ENCODE results near the gene ELOVL5. TPM values are rescaled to one million over a fixed set of nuclear protein-coding genes. Genes with fewer than 3 reads are reported as not detected.

ELOVL5 gene
- total RNA-seq, 6 experiments from 2014 or later: 82.0 to 104 (median 89.1) TPM

DNA sequence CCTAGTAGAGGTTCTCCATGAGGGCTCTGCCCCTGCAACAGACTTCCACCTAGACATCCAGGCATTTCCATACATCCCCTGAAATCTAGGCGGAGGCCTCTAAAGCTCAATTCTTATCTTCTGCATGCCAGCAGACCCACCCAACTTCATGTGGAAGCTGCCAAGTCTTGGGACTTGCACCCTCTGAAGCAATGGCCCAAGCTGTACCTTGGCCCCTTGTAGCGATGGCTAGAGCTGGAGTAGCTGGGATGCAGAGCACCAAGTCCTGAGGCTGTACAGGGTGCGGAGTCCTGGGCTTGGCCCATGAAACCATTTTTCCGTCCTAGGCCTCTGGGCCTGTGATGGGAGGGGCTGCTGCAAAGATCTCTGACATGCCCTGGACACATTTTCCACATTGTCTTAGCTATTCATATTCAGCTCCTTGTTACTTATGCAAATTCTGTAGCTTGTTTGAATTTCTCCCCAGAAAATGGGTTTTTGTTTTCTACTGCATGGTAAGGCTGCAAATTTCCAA is 17.4 kb upstream of the ELOVL5 start:
- TF ChIP-seq, protein P1, sequence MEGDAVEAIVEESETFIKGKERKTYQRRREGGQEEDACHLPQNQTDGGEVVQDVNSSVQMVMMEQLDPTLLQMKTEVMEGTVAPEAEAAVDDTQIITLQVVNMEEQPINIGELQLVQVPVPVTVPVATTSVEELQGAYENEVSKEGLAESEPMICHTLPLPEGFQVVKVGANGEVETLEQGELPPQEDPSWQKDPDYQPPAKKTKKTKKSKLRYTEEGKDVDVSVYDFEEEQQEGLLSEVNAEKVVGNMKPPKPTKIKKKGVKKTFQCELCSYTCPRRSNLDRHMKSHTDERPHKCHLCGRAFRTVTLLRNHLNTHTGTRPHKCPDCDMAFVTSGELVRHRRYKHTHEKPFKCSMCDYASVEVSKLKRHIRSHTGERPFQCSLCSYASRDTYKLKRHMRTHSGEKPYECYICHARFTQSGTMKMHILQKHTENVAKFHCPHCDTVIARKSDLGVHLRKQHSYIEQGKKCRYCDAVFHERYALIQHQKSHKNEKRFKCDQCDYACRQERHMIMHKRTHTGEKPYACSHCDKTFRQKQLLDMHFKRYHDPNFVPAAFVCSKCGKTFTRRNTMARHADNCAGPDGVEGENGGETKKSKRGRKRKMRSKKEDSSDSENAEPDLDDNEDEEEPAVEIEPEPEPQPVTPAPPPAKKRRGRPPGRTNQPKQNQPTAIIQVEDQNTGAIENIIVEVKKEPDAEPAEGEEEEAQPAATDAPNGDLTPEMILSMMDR (IDR thresholded peaks at IDR 0.05): no peak
- H3K4me3 Mint-ChIP-seq: no peak overlapping the region
- no peak for DNase-seq
- H3K27ac Mint-ChIP-seq: no peak overlapping the region
- no peaks in the 10 kb centered on the region for H3K9me3 Mint-ChIP-seq
- H3K36me3 Mint-ChIP-seq (ENCODE audit: low read depth): no peaks in the 10 kb centered on the region; the same call in 1 of the 2 replicates
- H3K27me3 Mint-ChIP-seq (ENCODE audit: insufficient read depth): peaks cover 13% of the 10 kb centered on the region
- peaks cover 14% of the 10 kb centered on the region for H3K4me1 Mint-ChIP-seq (ENCODE audit: low read depth)

DNA sequence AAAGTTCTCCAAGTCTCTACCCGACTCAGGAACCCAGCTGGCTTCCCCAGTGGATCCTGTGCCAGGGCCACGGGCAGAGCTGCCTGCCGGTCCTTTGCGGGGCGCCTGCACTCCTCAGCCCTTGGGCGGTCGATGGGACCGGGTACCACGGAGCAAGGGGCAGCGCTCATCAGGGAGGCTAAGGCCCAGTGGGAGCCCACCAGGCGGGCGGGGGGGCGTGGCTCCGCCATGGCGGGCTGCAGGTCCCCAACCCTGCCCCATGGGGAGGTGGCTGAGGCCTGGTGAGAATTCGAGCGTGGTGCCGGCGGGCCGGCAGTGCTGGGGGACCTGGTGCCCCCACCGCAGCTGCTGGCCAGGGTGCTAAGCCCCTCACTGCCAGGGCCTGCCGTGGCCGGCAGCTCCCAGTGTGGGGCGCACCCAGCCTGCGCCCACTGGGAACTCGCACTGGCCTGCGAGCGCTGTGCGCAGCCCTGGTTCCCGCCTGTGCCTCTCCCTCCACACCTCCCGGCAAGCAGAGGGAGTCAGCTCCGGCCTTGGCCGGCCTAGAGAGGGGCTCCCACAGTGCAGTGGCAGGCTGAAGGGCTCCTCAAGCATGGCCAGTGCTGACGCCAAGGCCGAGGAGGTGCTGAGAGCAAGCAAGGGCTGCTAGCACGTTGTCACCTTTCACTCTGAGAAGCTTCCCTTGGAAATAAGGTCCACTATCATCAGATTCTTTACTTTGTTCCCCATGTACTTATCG is 14.8 kb upstream of the ELOVL5 start:
- TF ChIP-seq, protein P1 (IDR thresholded peaks at IDR 0.05): no peak
- Mint-ChIP-seq H3K4me1 (ENCODE audit: low read depth) (peaks cover 36% of the 10 kb centered on the region), H3K9me3 (no peaks in the 10 kb centered on the region), H3K4me3 (no peak overlapping the region), H3K36me3 (ENCODE audit: low read depth) (no peaks in the 10 kb centered on the region; the same call in 1 of the 2 replicates), H3K27me3 (ENCODE audit: insufficient read depth) (peaks cover 14% of the 10 kb centered on the region; the same call in 1 of the 2 replicates), H3K27ac (no peak overlapping the region)
- DNase-seq: no peak

DNA sequence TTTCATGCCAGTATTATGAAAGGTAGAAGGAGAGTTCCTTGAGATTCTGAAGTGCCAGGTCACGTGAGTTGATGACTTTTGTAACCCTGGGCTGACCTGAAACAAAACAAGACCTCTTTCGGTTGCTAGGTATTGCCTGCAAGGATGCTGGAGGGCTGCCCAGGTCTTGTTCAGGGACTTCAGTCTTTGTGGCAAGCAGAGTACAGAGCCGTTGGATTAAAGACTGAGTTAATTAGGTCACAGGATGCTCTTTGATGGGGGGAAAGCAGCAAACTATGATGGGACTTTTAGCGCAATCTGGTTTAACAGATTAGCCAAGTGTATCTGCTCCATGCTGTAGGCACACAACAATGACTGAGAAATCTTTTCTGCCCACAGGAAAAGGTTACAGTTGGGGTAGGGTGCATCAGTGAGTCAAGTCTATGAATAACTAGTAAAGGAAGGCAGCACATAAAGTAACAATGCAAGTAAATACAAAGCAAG is 12.8 kb upstream of the ELOVL5 start:
- peaks cover 39% of the 10 kb centered on the region for H3K4me1 Mint-ChIP-seq (ENCODE audit: low read depth)
- H3K4me3 Mint-ChIP-seq: no peak overlapping the region
- H3K27ac Mint-ChIP-seq: no peak overlapping the region
- TF ChIP-seq, protein P1 (IDR thresholded peaks at IDR 0.05): no peak
- H3K27me3 Mint-ChIP-seq (ENCODE audit: insufficient read depth): peaks cover 5% of the 10 kb centered on the region; the same call in 1 of the 2 replicates
- no peaks in the 10 kb centered on the region for H3K9me3 Mint-ChIP-seq
- H3K36me3 Mint-ChIP-seq (ENCODE audit: low read depth): no peaks in the 10 kb centered on the region; the same call in 1 of the 2 replicates
- peak; percentile 54 for DNase-seq

DNA sequence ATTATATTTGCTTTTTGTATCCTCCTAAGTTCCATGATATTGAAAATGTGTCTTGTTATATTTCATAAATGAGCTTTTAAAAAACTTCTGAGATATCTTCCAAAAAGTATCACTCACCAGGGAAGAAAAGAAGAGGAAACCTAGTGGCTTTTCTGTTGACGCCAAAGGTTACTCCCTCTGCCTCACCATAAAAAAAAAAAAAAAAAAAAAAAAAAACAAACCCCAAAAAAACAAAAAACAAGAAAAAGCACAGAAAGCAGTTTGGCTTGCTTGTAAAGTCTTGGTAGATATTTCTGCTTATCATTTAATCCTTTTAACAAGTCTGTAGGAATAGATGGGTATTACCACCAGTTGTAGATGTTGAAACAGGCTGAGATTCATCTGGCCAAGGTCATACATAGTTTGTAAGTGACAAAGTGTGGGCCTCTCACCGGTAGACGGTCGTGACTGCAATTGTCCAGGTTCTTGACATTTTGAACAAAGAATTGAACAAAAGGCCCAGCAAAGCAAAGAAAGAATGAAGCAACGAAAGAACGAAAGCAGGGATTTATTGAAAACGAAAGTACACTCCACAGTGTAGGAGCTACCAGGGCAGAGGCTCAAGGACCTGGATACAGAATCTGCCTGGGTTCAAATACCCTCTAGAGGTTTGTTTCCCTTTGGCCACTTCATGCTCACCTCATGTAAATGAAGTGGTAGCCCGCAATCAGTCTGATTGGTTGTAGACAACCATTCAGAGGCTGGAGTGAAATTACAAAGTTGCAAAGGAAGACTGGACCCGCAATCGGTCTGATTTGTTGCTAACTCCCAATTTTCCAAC is 11.6 kb upstream of the ELOVL5 start:
- no peaks in the 10 kb centered on the region; the same call in 1 of the 2 replicates for H3K36me3 Mint-ChIP-seq (ENCODE audit: low read depth)
- H3K4me1 Mint-ChIP-seq (ENCODE audit: low read depth): peaks cover 39% of the 10 kb centered on the region
- peak overlapping the region; percentile 98 for H3K27ac Mint-ChIP-seq
- DNase-seq: no peak
- peaks cover 5% of the 10 kb centered on the region; the same call in 1 of the 2 replicates for H3K27me3 Mint-ChIP-seq (ENCODE audit: insufficient read depth)
- peak overlapping the region; percentile 91 for H3K4me3 Mint-ChIP-seq
- no peaks in the 10 kb centered on the region for H3K9me3 Mint-ChIP-seq
- TF ChIP-seq, protein P1 (IDR thresholded peaks at IDR 0.05): no peak

DNA sequence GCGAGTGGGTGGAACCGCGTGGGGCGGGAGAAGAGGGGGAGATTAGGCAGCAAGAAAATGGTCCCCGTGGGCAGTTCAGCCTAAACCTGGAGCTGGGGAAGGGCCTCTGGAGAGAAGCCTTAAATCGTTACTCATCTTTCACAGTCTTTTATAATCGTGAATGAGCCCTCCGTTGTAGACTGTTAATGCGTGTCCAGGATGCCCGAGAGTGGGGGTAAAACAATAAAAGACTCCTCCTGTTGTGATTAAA is 11.0 kb upstream of the ELOVL5 start:
- Mint-ChIP-seq H3K9me3 (no peaks in the 10 kb centered on the region), H3K36me3 (ENCODE audit: low read depth) (no peaks in the 10 kb centered on the region; the same call in 1 of the 2 replicates), H3K4me1 (ENCODE audit: low read depth) (peaks cover 39% of the 10 kb centered on the region), H3K4me3 (peak overlapping the region; percentile 91), H3K27ac (peak overlapping the region; percentile 98), H3K27me3 (ENCODE audit: insufficient read depth) (peaks cover 5% of the 10 kb centered on the region; the same call in 1 of the 2 replicates)
- TF ChIP-seq, protein P1 (IDR thresholded peaks at IDR 0.05): no peak
- no peak for DNase-seq

Data from HFFc6 (cell line).